Hematopoietic multipotent progenitor cell treated with erythropoietin and hydrocortisone succinate and interleukin-3 and kit ligand, for 8 days (in vitro differentiated cells): Measurements from ENCODE around the gene CLINT1.
"Not testable (repeated sequence)": the region's sequence is repeated elsewhere in the genome, so short reads cannot be mapped to it uniquely, and the experiment has no call there.

Experiments used
- DNase-seq: peaks from one replicate; pipeline ENCODE4 v3.0.0-alpha.2; 2015

Gene CLINT1

DNA sequence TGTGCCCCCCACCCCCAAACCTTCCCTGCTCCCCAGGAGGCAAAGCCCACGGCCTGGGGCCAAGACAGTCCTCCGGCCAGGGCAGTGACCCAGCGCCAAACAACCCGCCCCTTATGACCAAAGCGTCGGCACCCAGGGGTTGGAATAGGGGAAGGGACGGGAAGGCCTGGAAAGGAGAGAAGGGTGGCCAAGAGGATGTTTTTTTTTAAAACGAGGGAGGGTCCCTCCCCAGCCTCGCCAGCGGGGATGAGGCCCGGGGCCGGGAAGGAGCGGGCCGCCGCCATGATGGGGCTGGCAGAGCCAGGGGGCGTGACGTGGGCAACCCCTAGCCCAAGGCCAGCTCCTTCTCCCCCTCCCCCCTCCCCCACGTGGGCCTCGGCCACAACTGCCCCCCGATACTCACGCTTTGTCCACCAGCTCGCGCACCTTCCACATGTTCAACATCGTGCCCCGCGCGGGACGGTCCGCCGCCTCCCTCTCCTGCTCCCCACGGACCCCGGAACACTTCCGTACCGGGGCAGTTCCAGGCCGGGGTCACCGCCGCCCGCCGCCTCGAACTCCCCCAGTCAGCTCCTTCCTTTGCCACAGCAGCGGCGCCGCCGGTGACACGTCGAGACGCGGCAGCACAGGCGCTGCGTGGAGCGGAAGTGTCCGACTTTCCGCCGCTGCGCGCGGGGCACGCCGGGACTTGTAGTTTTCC lies at the start of gene CLINT1:
TSS of gene CLINT1 (minus strand) at position 619 of the 700 bp plus-strand sequence. CDS start at position 444, 175 bp downstream.
- peak; percentile 91 for DNase-seq

GRCh38 chr5:157908459-157908858 lies 49.5 kb upstream of the CLINT1 start:
- no peak for DNase-seq

DNA sequence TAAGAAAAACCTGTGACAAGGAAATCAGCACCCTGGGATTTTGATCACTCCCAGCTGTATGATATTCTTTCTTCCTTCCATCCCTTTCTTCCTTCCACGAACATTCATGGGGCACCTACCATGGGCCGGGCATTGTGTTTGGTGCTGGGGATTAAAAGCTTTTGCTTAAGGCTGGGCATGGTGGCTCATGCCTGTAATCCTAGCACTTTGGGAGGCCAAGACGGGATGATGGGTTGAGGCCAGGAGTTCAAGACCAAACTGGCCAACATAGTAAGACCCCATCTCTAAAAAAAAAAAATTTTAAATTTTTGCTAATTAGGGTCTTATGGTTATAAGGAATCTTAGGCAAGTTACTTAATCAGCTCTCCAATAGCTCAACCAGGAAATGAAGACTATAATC lies 48.5 kb upstream of the CLINT1 start:
- no peak for DNase-seq

GRCh38 chr5:157903117-157903450 lies 44.1 kb upstream of the CLINT1 start:
- DNase-seq, result no peak

- no peak for DNase-seq
These were observed 43.6 kb upstream of the CLINT1 start for GRCh38 chr5:157902449-157903116.

DNA sequence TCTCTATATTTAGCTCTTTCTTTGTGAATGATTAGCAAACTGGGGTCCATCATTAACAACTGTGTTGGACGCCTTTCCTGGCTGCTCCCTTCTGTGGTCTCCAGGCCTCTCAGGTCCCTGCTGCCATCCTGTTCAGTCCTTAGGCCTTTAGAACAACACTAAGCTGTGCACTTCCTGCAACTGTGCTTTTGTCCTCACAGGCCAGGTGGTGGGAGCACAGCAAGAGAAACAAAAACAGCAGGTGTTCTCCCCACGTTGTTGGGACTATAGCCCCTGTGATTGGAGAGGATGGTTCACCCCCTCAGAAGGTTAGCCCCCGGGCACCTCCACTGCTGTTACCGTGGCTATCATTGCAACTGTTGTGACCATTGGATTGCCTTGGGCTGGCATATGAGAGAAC lies 41.7 kb upstream of the CLINT1 start:
- no peak for DNase-seq

DNA sequence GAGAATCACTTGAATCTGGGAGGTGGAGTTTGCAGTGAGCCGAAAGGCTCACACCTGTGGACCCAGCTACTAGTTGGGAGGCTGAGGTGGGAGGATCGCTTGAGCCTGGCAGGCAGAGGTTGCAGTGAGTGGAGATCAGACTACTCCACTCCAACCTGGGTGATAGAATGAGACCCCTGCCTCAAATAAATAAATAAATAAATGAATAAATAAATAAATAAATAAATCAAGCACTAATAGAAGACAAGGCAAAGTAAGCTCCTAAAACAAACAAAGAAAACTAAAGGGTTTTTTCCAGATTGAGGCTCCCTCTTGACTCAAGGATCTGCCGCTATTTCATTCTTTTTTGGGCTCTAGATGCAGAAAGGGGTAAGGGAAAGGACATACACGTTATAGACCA lies 34.7 kb upstream of the CLINT1 start:
- no peak for DNase-seq

- no peak for DNase-seq
These were observed 34.0 kb upstream of the CLINT1 start for GRCh38 chr5:157892974-157893373.

GRCh38 chr5:157890836-157891597 lies 32.1 kb upstream of the CLINT1 start:
- peak; percentile 24 for DNase-seq

- no peak for DNase-seq
These were observed 30.0 kb upstream of the CLINT1 start for GRCh38 chr5:157888814-157889532.

DNA sequence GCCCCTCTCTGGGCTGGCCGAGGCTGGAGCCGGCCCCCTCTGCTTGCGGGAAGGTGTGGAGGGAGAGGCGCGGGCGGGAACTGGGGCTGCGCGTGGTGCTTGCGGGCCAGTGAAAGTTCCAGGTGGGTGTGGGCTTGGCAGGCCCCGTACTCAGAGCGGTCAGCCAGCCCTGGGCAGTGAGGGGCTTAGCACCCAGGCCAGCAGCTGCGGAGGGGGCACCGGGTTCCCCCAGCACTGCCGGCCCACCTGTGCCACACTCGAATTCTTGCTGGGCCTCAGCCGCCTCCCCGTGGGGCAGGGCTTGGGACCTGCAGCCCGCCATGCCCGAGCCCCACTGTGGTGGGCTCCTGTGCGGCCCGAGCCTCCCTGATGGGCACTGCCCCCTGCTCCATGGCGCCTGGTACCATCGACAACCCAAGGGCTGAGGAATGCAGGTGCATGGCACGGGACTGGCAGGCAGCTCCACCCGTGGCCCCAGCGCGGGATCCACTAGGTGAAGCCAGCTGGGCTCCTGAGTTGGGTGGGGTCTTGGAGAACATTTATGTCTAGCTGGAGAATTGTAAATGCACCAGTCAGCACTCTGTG lies 27.9 kb upstream of the CLINT1 start:
- no peak for DNase-seq

GRCh38 chr5:157885051-157885450 lies 26.1 kb upstream of the CLINT1 start:
- DNase-seq, result not testable (repeated sequence)

DNA sequence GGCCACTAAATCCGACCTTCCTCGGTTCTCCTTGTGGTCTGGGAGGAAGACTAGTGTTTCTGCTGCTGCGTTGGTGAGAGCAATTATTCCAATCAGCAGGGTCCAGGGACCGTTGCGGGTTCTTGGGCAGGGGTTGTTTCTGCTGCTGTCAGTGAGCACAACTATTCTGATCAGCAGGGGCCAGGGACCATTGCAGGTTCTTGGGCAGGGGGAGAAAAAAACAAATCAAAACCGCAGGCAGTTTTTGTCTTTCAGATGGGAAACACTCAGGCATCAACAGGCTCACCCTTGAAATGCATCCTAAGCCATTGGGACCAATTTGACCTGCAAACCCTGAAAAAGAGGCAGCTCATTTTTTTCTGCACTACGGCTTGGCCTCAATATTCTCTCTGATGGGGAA lies 22.6 kb upstream of the CLINT1 start:
- not testable (repeated sequence) for DNase-seq

- DNase-seq, result no peak
These were observed 18.9 kb upstream of the CLINT1 start for GRCh38 chr5:157877821-157878220.

GRCh38 chr5:157874861-157875260 lies 15.9 kb upstream of the CLINT1 start:
- DNase-seq, result no peak

- DNase-seq, result no peak
These were observed 12.2 kb upstream of the CLINT1 start for GRCh38 chr5:157870837-157871834.

GRCh38 chr5:157867751-157868387 lies 8.9 kb upstream of the CLINT1 start:
- DNase-seq, result peak; percentile 44

DNA sequence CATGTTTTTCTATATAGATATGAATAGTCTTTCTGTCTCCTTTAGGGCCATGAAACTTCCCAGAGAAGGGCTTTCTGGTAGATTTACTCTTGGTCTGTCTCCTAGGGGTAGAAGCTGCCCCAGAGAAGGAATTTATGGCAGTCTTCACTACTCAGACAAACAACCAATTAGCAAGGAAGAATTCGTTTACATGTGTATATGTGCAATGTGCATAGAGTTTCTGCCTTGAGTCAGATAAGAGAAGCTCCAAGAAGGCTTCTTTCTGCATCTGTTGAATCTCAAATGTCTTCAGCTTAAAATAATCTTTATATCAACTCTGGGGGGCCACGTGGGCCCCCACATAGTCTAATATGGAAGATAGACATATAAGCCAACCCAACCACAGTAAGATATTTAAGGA lies 7.6 kb upstream of the CLINT1 start:
- DNase-seq, result no peak

DNA sequence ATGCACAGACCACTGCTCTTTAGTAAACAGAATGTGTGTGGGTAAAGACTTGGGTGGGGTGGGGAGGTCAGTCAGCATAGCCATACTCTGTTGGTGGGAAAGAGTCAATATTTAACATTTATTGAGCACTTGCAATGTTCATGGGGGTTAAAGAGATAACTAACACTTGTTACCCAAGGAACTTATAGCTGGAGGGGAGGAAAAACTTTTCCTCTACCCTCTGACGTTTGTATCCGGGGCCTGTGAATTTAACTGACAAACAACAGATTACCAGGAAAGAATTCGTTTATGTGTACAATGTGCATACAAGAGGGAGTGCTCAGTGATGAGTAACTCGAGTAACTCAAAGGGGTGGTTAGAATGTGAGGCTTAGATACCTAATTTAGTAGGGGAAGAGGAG lies 6.8 kb upstream of the CLINT1 start:
- DNase-seq, result no peak

- no peak for DNase-seq
These were observed 5.1 kb upstream of the CLINT1 start for GRCh38 chr5:157864067-157864466.
